Activated T-helper 1 cell treated with anti-CD3 and anti-CD28 coated beads, Interleukin-2, amount 50 U/mL, for 16 hours (primary cell): Measurements from ENCODE around the gene RAMP3.
"Not testable (repeated sequence)": the region's sequence is repeated elsewhere in the genome, so short reads cannot be mapped to it uniquely, and the experiment has no call there.

ENCODE experiments used
- DNase-seq, 2 donors: peaks; one replicate each; pipeline ENCODE4 v3.0.0-alpha.2; 2020; ENCODE audit warnings: low read depth in 1 of 2, low spot score in 1 of 2

RAMP3 gene

GRCh38 chr7:45190406-45191165 is 33.0 kb downstream of the RAMP3 start:
- DNase-seq, result no peak

- no peak for DNase-seq
Measured at GRCh38 chr7:45191396-45191795, 33.8 kb downstream of the RAMP3 start.

DNA sequence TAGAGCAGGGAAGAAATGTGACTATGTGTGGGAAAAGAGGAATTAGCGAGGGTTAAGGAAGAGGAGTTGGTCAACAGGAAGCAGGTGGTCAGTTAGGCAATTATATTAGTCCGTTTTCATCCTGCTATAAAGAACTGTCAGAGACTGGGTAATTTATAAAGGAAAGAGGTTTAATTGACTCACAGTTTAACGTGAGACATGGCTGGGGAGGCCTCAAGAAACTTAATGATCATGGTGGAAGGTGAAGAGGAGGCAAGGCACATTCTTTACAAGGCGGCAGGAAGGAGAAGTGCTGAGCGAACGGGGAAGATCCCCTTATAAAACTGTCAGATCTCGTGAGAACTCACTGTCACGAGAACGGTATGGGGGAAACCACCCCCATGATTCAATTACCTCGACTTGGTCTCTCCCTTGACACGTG is 35.0 kb downstream of the RAMP3 start:
- DNase-seq, result no peak

DNA sequence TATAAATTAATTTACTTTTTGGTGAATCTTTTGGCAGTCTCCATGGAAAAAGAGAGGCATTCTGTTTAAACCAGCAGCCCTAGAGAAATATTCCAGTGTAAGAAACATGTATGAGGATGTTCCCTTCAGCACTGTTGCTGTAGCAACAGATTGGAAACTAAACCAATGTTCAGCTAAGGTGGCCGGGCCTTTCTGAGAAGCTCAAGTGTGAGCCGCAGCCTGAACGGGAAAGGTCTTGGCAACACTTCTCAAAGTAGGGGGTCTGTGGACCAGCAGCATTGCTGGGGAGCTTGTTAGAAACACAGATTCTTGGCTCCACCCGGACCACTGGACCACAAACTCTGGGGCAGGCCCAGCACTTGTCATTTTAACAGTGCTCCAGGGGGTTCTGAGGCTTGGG is 36.2 kb downstream of the RAMP3 start:
- DNase-seq, result no peak

GRCh38 chr7:45196374-45196773 is 38.8 kb downstream of the RAMP3 start:
- DNase-seq, result peak in 1 of 2 donors; percentile 20

GRCh38 chr7:45197461-45197860 is 39.9 kb downstream of the RAMP3 start:
- DNase-seq, result no peak

DNA sequence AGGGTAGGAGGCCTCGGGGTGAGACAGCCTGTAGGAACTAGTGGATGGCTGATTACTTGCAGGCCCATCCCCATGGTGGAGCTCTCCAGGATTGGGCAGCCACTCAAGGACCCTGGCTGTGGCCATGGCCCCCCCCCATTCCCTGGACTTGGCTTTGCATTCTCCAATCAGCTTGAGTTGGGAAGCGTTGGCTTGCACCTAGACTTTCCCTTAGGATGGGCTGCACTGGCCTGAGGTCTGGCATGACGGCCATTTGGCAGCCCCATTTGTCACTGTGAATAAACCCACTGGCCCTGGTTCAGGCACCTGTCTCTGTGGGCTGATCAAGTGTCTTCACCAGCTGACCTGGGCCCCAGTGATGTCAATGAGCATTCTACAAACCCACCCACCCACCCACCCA is 41.4 kb downstream of the RAMP3 start:
- DNase-seq, result no peak

DNA sequence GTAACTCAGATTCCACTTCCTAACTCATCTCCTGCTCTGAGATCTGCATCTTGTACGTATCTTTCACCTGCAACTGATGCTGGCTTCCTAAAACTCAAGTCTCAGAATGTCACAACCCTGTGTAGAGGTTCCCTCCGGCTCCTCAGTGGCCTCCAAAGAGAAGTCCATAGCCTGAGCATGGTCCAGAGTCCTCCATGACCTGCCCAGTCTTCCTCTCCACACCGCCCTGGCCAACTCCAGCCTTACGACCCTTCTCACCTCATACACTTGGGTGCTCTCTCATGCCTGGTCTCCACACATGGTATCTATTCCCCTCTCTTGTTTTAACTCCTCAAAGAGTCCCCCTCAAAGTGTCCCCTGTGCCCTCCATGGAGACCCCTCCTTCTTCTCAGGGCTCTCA is 41.9 kb downstream of the RAMP3 start:
- DNase-seq, result no peak

DNA sequence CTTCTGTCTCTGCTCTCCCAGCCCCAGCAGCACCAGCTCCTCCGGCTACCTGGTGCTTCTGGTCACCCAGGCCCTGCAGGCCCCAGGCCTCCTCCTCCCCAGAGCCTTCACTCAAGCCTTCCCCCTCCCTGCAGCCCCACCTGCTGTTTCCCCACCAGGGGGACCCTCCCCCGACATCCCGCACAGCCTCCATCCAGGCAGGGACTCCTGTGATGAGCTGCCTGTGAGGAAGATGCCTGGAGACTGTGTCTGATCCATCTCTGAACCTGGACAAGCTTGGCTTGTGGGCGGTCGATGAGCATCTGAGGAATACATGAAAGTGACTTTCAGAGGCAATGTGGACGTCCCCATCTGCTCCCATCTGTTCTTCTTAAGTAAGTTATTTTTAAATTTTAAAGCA is 45.0 kb downstream of the RAMP3 start:
- DNase-seq, result no peak

- DNase-seq, result no peak
Measured at GRCh38 chr7:45203036-45203435, 45.4 kb downstream of the RAMP3 start.

- DNase-seq, result no peak
Measured at GRCh38 chr7:45203459-45203858, 45.9 kb downstream of the RAMP3 start.

DNA sequence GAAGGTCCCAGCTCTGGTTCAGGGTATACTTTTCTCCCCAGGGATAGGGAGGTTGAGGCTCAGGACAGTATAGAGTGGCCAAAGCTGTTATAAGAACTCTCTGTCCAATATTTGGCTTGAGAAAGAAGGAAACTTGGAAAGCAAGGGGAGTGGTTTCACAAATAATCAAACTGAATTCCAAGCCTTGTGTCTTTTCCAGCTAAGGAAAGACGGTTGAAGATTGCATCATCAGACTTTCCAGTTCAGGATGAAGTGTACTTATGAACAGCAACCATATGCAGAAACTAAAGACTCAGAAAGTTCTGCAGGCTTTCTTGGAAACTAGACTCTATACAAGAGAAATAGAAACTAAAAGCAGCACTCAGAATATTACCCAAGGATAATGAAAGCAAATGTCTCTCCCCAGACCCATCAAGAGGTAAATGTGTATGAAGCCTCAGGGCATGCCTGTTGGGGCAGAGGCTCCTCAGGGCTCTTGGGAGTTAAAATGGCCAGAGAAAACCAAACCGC is 46.4 kb downstream of the RAMP3 start:
- no peak for DNase-seq

DNA sequence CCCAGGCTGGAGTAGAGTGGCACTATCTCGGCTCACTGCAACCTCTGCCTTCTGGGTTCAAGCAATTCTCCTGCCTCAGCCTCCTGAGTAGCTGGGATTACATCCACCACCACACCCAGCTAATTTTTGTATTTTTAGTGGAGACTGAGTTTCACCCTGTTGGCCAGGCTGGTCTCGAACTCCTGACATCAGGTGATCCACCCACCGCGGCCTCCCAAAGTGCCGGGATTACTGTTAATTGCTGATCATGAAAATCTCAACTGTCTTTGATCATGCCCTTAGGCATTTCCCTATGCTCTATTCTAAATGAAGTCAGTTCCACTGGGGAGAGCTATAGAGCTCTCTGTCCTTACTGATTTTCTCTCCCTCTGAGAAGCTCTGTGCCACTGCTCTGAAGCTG is 48.7 kb downstream of the RAMP3 start:
- DNase-seq, result not testable (repeated sequence)

- DNase-seq, result not testable (repeated sequence)
Measured at GRCh38 chr7:45209909-45210308, 52.3 kb downstream of the RAMP3 start.

DNA sequence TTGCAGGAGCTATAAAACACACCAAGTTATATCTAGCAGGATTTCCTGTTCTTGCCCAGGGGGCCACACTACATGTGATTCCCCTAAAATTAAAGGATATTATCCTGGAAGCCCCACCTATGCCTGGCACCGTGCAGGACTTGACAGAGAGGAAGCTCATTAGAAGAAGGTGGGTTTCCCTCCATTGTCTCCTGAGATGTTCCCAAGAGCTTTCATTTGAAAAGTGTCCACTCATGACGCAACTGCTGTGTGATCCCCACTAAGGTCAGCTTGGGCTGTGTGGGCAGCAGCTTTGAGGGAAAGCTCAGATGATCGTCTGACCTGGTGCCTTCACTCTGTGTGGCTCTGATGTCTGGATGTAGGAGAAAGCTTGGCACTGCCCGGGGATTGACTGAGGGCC is 53.5 kb downstream of the RAMP3 start:
- DNase-seq, result no peak

- DNase-seq, result no peak
Measured at GRCh38 chr7:45211958-45212357, 54.4 kb downstream of the RAMP3 start.

DNA sequence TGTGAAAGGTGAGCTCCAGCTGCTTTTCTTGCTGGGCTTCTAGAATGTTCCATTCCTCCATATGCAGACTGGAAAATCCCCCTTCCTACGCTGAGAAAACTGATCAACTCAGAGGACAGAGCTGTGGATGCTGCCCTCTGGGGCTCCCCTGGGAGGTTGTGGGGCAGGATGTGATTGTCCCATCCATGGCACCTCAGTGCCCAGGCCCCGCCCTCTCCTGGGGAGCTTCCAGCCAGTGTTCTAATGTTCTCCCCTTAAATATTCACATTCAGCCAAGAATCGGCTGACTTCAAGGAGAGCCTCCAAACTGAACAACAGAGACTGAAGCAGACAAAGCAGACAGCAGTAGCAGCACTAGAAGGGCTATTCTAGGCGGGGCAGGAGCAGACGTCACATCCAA is 55.0 kb downstream of the RAMP3 start:
- no peak for DNase-seq

DNA sequence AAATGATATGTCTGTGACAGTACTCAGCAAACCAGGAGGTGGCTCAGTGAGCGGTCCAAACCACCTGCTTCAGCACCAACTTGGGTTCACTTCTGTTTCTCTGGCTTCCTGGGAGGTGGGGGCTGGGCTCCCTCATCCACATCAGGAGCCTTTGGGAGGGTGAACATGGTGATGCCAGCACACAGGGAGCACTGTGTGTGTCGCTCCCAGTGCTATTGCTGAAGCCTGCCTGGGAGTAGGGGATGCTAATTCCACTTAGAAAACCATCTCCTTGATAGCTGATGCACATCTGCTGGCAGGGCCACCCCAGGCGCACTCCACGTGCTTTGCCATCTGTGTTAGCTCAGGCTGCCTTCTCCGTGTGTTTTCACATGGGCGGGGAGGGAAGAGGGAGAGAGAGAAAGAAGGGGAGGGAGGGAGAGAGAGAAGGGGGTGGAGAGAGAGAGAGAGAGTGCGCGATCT is 58.0 kb downstream of the RAMP3 start:
- DNase-seq, result no peak

DNA sequence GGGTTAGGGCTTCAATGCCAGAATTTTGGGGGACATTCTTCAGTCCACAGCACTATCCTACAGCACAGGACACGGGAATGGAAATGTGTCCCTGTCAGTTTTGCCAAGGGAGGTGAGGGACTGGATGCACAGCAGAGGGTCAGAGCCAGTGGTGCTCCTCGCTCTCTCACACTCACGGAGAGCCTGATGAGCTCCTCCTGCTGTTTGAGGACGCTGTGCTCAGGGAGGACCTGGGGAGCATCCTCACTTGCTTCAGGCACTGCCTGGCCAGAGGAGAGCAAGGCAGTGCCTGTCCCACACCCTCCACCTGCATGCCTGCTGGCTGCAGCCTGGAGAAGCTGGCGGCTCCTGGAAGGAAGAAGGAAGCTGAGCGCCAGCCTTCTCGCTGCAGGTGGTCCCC is 58.6 kb downstream of the RAMP3 start:
- DNase-seq, result no peak

- DNase-seq, result no peak
Measured at GRCh38 chr7:45216622-45217165, 59.1 kb downstream of the RAMP3 start.

- no peak for DNase-seq
Measured at GRCh38 chr7:45217358-45217757, 59.8 kb downstream of the RAMP3 start.

GRCh38 chr7:45219130-45219529 is 61.5 kb downstream of the RAMP3 start:
- DNase-seq, result no peak
